SHP77 treated with DMSO at 0.1 percent for 48 hours (cell line): ENCODE measurements around the gene CARNS1.

Experiments
- DNase-seq: peaks from one replicate; lab custom pipeline; 2025; lab: John Stamatoyannopoulos, UW

Gene CARNS1

DNA sequence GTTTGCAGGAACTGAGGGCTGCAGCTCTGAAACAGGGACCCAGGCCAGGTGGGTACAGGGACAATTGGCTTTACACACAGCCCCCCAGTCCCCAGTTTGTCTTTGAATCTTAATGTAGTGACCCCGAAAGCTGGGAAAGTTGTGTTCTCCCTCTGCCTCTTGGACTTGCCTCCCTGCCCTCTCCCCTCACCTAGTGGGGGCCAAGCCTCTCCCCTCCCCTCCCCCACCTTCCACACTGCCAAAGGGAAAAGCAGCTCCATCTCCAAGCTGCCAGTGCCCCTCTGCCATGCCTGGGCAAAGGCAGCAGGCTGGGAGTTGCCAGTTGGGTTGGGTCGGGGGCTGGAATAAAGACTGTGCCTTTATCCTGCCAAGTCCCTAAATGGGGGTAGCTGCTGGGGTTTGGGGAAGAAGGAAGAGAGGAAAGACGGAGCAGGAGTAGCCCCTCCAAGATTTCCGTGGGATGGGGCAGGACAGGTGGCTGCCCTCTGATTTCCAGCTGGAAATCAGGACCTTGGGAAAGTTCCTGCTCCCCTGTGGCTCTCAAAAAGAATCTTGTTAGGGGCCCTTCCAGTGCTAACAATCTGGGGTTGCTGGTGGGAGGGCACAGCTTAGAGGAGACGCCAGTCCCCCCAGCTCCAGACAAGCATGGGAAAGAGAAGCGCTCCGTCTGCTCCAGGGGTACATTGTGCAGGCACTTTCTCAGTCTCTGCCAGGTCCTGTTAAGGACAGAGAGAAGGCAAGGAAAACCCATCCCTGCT lies 39.2 kb upstream of the CARNS1 start:
- no peak for DNase-seq

GRCh38 chr11:67376873-67377808 lies 38.3 kb upstream of the CARNS1 start:
- no peak for DNase-seq

GRCh38 chr11:67378544-67378943 lies 36.9 kb upstream of the CARNS1 start:
- no peak for DNase-seq

DNA sequence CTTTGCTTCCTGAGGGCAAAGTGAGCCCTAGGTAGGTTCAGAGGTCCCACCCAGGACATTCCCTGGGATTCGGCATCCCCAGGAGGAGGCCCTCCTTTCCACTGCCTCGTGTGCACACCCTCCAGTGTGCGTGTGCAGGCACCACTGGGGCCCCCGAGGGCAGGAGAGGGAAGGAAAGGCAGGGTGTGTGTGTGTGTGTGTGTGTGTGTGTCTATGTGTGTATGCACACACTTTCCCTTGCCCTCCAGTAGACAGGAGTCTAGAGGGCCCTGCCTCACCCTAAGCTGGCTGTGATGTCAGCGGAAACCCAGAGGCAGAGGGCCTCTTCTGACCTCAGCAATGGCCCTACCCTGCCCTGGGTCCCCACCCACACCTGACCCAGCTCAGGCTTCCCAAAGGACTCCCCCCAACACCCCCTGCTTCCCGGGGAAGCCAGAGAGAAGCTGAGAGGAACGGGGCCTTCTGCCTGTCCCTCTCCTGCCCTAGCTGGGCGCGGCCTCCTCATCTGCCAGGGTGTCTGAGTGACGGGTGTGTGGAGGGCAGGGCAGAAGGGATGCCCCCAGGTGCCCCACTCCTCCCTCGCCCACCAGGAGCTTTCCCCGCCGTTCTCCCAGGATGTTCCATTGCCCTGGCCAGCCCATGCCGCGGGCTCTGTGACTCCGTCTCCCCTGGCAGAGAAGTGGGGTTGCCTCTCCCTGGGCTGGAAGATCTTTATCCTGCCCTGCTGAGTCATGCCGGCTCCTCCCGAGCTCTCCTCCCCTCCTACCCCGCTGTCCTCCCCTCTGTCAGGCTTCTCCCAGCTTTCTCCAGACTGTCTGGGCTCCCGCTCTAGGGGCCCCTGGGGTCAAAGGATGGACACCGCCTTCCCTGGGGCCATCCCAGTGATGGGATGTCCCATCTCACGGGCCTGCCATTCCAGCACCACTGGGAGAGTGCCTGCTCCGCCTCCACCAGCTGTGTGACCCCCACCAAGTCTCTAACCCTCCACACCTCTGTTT lies 36.1 kb upstream of the CARNS1 start:
- no peak for DNase-seq

- DNase-seq: no peak
Observed at GRCh38 chr11:67381244-67381972, 34.1 kb upstream of the CARNS1 start.

DNA sequence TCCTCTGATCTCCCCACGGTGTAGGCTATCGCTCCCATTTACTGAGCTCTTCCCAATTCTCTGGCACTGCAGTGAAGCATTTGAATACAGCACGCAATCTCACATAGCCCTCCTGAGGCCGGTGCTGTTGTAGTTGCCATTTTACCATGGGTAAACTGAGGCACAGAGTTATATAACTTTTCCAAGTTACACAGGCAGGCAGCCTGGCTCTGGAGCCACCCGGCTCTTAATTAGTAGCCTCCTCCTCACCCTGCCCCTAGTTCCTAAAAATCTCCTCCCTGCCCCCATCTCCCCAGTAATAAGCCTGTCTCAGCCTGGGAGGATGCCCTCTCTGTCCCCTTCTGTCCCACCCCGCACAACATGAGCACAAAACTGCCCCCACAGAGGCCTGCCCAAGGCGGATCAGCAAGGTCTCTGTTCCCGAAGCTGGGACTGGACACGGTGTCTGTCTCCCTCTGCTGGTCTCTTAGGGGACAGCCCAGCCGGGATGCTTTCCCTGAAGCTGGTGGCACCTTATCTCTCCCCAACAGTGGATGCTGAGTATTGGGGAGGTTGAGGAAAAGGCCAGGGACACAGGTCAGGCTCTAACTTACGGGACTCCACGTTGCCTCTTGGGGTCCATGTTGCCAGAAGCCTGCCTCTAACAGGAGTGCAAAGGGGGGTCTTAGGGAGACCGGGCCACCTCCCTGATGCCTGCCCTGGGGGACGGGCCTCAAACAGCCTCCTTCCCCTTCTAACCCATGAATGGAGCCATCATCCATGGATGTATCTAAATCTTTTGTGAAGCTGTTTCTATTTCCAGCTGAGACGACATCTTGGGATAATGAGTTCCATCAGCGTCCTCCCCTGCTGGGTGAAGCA lies 33.0 kb upstream of the CARNS1 start:
- peak; percentile 46 for DNase-seq

DNA sequence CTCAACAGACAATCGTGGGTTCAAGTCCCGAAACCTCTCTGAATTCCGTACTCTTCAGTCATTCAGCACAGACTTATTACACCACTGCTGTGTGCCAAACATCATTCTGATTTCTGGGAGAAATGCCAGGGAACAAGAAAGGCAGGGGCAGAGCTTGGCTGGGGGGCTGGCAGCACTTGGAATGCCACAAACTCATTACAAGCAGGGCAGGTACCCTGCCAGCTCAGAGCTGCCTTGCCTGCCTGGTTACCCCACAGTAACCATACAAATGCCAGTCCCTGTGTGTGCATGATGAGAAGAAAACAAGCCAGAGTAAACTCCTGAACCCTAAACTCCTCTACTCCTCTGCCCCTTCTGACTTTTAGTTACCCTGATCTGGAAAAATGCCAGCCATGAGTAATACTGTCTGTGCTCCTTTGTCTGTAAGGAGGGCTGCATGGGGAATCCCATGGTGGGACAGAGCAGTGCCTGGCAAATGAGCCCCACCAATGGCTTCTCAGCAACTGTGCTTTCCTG lies 30.6 kb upstream of the CARNS1 start:
- no peak for DNase-seq

DNA sequence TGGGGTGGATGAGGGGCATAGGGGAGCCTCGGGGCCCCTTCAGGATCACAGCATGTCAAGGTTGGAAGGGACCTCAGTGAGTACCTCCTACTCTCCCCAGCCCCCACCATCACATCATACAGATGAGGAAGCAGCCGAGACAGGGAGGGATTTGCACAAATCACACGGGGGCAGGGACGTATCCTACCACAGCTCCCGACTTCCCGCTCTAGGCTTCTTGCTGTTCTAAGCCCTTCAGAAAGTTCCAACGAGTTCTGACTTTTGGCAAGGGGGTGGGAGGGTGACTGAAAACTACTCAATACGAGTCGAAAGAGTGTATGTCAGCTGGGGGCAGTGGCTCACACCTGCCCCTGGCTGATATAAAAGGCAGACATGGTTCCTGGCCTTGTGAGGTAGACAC lies 28.4 kb upstream of the CARNS1 start:
- no peak for DNase-seq

GRCh38 chr11:67387518-67387917 lies 28.0 kb upstream of the CARNS1 start:
- DNase-seq: no peak

DNA sequence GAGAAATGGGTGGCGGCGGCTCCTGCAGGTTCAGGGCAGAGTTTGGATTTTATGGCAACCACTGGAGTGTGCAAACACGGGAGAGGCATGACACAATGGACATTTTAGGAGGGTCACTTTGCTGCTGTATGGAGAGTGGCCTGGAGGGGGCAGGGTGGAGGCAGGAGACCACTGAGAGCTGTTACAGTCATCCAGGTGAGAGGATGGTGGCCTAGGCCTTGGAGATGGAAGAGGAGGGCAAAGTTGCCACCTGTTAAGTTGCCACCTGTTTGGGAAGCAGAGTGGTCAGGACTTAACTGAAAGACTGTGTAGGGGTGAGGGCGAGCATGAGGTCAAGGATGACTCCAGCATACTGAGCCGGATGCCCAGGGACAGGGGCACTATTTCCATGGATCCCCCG lies 26.0 kb upstream of the CARNS1 start:
- DNase-seq: peak; percentile 27

DNA sequence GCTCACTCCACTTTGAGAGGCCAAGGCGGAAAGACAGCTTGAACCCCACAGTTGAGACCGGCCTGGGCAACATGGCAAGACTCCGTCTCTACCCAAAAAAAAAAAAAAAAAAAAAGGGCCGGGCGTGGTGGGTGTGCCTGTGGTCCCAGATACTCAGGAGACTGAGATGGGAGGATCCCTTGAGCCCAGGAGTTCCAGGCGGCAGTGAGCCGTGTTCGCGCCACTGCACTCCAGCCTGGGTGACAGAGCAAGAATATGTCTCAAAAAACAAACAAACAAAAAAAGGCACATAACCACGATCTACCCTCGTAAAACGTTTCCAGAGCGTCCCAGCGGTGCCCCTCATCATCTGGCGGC lies 24.6 kb upstream of the CARNS1 start:
- no peak for DNase-seq

- peak; percentile 80 for DNase-seq
Observed at GRCh38 chr11:67391304-67392182, 23.9 kb upstream of the CARNS1 start, which contains the start of gene RAD9A. TSS of gene RAD9A (plus strand) at chr11:67391986. CDS start at chr11:67392045, 59 bp downstream.

DNA sequence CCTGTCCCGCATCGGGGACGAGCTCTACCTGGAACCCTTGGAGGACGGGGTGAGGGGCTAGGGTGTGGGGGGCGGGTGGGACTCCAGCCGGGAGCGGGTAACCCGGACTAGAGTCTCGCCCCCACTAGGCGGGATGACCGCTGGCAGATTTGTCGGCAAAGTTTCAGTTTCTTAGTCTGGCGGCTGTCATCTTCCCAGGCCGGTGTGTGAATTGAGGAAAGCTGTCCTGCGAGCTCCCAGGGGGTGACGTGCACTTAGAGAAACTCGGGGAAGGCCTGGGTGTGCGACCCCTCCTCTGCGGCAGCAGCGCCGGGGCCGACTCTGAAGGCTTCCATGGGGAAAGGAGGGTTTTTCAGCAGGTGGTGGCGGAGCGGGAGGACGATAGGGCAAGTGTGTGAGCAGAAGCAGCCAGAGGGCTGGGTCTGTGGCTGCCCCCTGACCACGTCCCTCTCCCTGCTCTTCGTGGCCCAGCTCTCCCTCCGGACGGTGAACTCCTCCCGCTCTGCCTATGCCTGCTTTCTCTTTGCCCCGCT lies 23.2 kb upstream of the CARNS1 start:
- DNase-seq: no peak

DNA sequence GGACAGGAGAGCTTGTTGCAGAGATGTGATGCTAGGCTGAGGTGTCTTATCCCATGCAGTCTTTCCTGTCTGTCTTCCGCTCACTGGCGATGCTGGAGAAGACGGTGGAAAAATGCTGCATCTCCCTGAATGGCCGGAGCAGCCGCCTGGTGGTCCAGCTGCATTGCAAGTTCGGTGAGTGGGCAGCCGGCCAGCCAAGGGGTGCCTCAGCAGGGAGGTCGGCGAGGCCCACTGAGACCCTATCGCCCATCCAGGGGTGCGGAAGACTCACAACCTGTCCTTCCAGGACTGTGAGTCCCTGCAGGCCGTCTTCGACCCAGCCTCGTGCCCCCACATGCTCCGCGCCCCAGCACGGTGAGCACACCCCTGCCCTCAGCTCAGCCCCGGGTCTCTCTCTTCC lies 22.0 kb upstream of the CARNS1 start:
- DNase-seq: no peak

DNA sequence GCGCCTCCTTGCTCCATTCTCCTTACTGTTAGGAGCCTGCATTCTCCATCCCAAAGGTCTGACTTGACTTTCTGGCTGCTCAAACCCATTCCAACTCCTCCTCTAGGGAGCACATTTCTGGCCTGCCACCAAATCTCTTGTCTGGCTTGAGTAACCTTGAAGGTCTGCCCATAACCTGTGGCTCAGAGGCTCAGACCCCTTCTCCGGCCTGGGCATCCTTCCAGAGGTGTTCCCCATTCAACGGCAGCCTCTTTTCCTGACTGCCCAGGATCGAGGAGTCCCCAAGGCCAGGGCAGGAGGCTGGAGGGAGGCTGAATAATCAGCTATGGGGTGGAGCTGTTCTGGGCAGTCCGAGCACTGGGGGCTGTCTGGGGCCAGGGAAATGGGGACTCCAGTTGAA lies 21.5 kb upstream of the CARNS1 start:
- DNase-seq: no peak

DNA sequence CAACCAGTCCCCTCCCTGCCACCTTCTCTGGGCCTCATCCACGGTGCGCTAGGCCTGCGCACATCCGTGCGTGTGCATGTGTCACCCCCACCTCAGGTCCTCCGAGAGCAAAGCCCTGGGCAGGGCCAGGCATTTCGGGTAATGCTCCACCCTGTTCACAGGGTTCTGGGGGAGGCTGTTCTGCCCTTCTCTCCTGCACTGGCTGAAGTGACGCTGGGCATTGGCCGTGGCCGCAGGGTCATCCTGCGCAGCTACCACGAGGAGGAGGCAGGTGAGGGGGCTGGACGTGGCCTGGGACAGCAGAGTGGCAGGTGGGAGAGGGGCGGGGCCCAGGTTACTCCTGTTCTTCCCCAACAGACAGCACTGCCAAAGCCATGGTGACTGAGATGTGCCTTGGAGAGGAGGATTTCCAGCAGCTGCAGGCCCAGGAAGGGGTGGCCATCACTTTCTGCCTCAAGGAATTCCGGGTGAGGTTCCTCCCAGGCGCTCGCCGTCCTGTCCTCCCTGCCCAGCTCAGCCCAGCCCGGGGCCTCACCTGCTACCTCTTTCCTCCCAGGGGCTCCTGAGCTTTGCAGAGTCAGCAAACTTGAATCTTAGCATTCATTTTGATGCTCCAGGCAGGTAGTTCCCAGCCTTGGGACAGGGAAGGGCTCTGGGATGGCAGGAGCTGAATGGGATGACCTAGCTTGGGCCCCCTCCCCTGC lies 19.8 kb upstream of the CARNS1 start:
- no peak for DNase-seq

GRCh38 chr11:67396259-67396581 lies 19.3 kb upstream of the CARNS1 start:
- DNase-seq: no peak
